Stimulated activated naive B cell treated with anti-CD40 and anti-IgM and Interleukin-4, amounts not matched to agents 10 μg/mL and 1 μg/mL and 100 μg/mL, for 72 hours (primary cell): ENCODE data around the gene ARHGAP9.
A peak's percentile ranks its signal among the peaks of the same experiment; 100 is the strongest.

ENCODE experiments used
- ATAC-seq, 2 donors: fragments of 150-1000 bp; cut with Tn5 transposase; replicated peaks; 2 replicates each; pipeline ENCODE4 v1.10.0; 2021; ENCODE audit warnings: moderate library complexity in 1 of 2
- DNase-seq: peaks from one replicate; pipeline ENCODE4 v3.0.0; 2021
- H3K27ac Mint-ChIP-seq: one replicate; pipeline ENCODE4 v1.8.0; 2022; ENCODE audit warnings: mild to moderate bottlenecking, mixed read lengths
- H3K27me3 Mint-ChIP-seq, 2 donors: one replicate each; pipeline ENCODE4 v1.8.0; 2022; ENCODE audit warnings: mixed read lengths in 2 of 2
- H3K36me3 Mint-ChIP-seq, 2 donors: one replicate each; pipeline ENCODE4 v1.8.0; 2022; ENCODE audit warnings: mixed read lengths in 2 of 2, mild to moderate bottlenecking in 1 of 2
- H3K4me1 Mint-ChIP-seq, 2 donors: one replicate each; pipeline ENCODE4 v1.8.0; 2022; ENCODE audit warnings: mixed read lengths in 2 of 2, mild to moderate bottlenecking in 1 of 2
- H3K4me3 Mint-ChIP-seq, 2 donors: one replicate each; pipeline ENCODE4 v1.8.0; 2022; ENCODE audit warnings: mild to moderate bottlenecking in 2 of 2, mixed read lengths in 2 of 2, moderate library complexity in 1 of 2
- H3K9me3 Mint-ChIP-seq, 2 donors: one replicate each; pipeline ENCODE4 v1.8.0; 2022; ENCODE audit warnings: mixed read lengths in 2 of 2, mild to moderate bottlenecking in 1 of 2

ARHGAP9 gene

GRCh38 chr12:57456737-57457490 is 22.8 kb downstream of the ARHGAP9 start:
- DNase-seq (no peak), ATAC-seq (no peak)
- no peaks in the 10 kb centered on the region for H3K9me3 Mint-ChIP-seq
- H3K4me3 Mint-ChIP-seq = peak overlapping the region in 1 of 2 donors; percentile 46
- H3K36me3 Mint-ChIP-seq = peaks cover 0 to 8% of the 10 kb centered on the region in 2 donors
- H3K27ac Mint-ChIP-seq = peak overlapping the region; percentile 74
- H3K4me1 Mint-ChIP-seq = peaks cover 54 to 83% of the 10 kb centered on the region in 2 donors
- H3K27me3 Mint-ChIP-seq = no peaks in the 10 kb centered on the region

- Mint-ChIP-seq H3K4me3 (peak overlapping the region; percentile 90), H3K36me3 (peaks cover 0 to 8% of the 10 kb centered on the region in 2 donors), H3K27me3 (no peaks in the 10 kb centered on the region), H3K4me1 (peaks cover 52 to 83% of the 10 kb centered on the region in 2 donors), H3K27ac (peak overlapping the region; percentile 81), H3K9me3 (no peaks in the 10 kb centered on the region)
- ATAC-seq = peak; percentile 35
- DNase-seq = peak; percentile 65
These were observed 23.4 kb downstream of the ARHGAP9 start for GRCh38 chr12:57456145-57456700.

- H3K36me3 Mint-ChIP-seq = peaks cover under 1 to 14% of the 10 kb centered on the region in 2 donors
- peaks cover 0 to under 1% of the 10 kb centered on the region in 2 donors for H3K9me3 Mint-ChIP-seq
- ATAC-seq (peak in 1 of 2 donors; percentile 3), DNase-seq (no peak)
- H3K4me1 Mint-ChIP-seq = peaks cover 54 to 83% of the 10 kb centered on the region in 2 donors
- H3K27me3 Mint-ChIP-seq = no peaks in the 10 kb centered on the region
- H3K4me3 Mint-ChIP-seq = peak overlapping the region; percentile 90
- H3K27ac Mint-ChIP-seq = peak overlapping the region; percentile 81
These were observed 24.1 kb downstream of the ARHGAP9 start for GRCh38 chr12:57455374-57456144.

DNA sequence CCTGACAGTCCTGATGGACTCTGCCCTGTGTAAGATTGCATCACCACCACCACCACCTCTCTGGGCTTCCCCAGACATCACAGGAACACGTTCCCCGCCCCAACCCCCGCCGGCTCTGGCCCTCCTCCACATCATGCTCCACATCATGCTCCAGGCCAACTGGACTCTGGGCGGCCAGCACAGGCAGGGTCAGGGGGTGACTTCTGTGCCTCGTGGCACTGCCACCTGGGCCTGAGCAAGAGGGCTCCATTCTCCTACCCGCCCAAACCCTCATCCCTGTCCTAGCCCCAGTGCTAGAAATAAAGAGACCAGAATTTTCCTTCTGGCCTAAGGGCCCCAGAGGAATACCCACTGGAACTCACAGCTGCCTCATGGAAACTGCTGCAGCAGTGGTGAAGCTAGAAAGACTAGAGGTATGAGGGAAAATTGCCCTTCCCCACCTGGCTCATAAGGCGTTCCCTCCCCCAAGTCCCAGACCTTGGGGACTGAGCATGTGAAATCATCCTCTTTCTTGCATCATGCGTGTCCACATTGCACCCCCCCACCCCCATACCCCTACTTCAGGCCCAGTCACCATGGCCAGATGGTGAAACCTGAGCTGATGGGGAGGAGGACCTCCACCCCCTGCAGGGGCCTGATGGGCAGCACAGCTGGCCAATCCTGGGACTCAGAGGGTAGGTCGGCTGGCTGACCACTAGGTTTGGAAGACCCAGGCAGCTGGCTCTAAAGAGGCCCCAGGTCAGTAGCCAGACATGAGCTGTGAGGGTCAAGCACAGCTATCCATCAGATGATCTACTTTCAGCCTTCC is 24.9 kb downstream of the ARHGAP9 start, which contains the start of gene INHBE:
Gene INHBE, plus strand, starts transcription at position 742 of the 808 bp plus-strand sequence. CDS start 230 bp downstream, outside the sequence.
- no peaks in the 10 kb centered on the region for H3K27me3 Mint-ChIP-seq
- DNase-seq (no peak), ATAC-seq (no peak)
- H3K27ac Mint-ChIP-seq = peak within 1 kb of the TSS; percentile 81
- H3K4me3 Mint-ChIP-seq = peak within 1 kb of the TSS; percentile 90
- H3K4me1 Mint-ChIP-seq = peaks cover 56 to 83% of the 10 kb centered on the region in 2 donors
- peaks cover 0 to 4% of the 10 kb centered on the region in 2 donors for H3K9me3 Mint-ChIP-seq
- H3K36me3 Mint-ChIP-seq = peaks cover 6 to 19% of the 10 kb centered on the region in 2 donors

GRCh38 chr12:57454213-57454565 is 25.5 kb downstream of the ARHGAP9 start:
- peaks cover 7 to 20% of the 10 kb centered on the region in 2 donors for H3K36me3 Mint-ChIP-seq
- no peaks in the 10 kb centered on the region for H3K27me3 Mint-ChIP-seq
- ATAC-seq (no peak), DNase-seq (no peak)
- H3K4me3 Mint-ChIP-seq = peak overlapping the region; percentile 90
- peaks cover 0 to 4% of the 10 kb centered on the region in 2 donors for H3K9me3 Mint-ChIP-seq
- peak overlapping the region; percentile 17 for H3K27ac Mint-ChIP-seq
- H3K4me1 Mint-ChIP-seq = peaks cover 51 to 77% of the 10 kb centered on the region in 2 donors

DNA sequence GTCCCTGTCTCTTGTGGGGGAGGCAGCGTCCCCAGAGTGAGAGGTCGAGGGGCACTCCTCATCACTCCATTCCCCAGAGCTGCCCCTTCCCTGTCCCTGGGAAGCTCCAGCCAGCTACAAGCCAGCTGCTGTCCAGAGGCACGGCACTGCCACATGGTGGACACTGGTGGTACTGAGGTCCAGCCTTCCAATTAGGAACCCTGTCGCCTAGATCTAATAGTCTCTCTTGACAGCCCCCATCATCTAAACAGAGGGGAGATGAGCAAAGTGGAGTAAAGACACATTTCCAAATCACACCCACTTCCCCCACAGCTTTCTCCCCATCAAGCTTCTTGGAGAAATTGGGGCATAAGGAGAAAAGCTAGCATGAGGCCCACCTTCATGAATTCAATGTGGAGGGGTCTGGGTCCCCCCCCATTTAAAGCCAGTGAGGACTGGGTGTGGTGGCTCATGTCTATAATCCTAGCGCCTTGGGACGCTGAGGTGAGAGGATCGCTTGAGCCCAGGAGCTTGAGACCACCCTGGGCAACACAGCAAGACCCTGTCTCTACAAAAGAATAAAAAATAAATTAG is 26.6 kb downstream of the ARHGAP9 start:
- ATAC-seq (peak; percentile 35 to 47), DNase-seq (peak; percentile 68)
- peaks cover 7 to 22% of the 10 kb centered on the region in 2 donors for H3K36me3 Mint-ChIP-seq
- H3K4me1 Mint-ChIP-seq = peaks cover 42 to 65% of the 10 kb centered on the region in 2 donors
- H3K4me3 Mint-ChIP-seq = peak overlapping the region; percentile 66 to 80
- H3K27me3 Mint-ChIP-seq = no peaks in the 10 kb centered on the region
- H3K27ac Mint-ChIP-seq = peak overlapping the region; percentile 92
- peaks cover 0 to 4% of the 10 kb centered on the region in 2 donors for H3K9me3 Mint-ChIP-seq

- peak; percentile 78 for DNase-seq
- H3K4me1 Mint-ChIP-seq = peaks cover 42 to 64% of the 10 kb centered on the region in 2 donors
- peak overlapping the region; percentile 92 for H3K27ac Mint-ChIP-seq
- no peaks in the 10 kb centered on the region for H3K27me3 Mint-ChIP-seq
- H3K9me3 Mint-ChIP-seq = peaks cover 0 to 4% of the 10 kb centered on the region in 2 donors
- peak overlapping the region; percentile 66 to 80 for H3K4me3 Mint-ChIP-seq
- peaks cover 7 to 22% of the 10 kb centered on the region in 2 donors for H3K36me3 Mint-ChIP-seq
- ATAC-seq = peak; percentile 81 to 88
These were observed 27.3 kb downstream of the ARHGAP9 start for GRCh38 chr12:57452181-57452936.

DNA sequence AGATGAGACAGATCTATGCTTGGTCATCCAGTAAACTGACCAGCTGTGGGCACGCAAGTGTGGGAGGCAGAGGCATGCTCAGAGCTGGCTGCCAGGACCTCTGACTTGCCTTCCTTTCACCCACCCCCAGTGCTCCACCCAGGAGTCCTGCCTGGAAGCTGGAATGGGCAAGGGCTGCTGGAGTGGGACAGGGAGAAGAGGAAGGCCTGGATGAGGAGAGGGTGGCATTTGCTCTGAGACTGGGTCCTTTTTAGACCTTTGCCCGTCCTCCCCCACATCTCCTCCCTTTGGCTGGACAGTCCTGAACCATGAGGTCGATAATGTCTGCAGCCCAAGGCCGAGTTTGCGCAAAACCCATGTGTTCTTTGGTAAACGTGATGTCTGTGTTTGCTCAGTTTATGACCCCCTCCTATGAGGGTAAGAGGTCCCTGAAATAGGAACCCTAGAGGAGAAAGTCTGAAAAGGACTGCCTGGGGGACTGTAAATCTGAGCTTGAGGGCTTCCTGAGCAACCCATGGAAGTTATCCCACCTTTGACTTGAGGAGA is 28.4 kb downstream of the ARHGAP9 start:
- Mint-ChIP-seq H3K27me3 (no peaks in the 10 kb centered on the region), H3K9me3 (peaks cover 4% of the 10 kb centered on the region in 2 donors), H3K4me3 (no peak overlapping the region), H3K27ac (peak overlapping the region; percentile 92), H3K36me3 (peaks cover 7 to 30% of the 10 kb centered on the region in 2 donors), H3K4me1 (peaks cover 45 to 64% of the 10 kb centered on the region in 2 donors)
- no peak for ATAC-seq
- no peak for DNase-seq

- ATAC-seq (no peak), DNase-seq (no peak)
- peaks cover 7 to 30% of the 10 kb centered on the region in 2 donors for H3K36me3 Mint-ChIP-seq
- H3K27ac Mint-ChIP-seq = peak overlapping the region; percentile 85
- H3K4me3 Mint-ChIP-seq = no peak overlapping the region
- H3K4me1 Mint-ChIP-seq = peaks cover 41 to 57% of the 10 kb centered on the region in 2 donors
- H3K27me3 Mint-ChIP-seq = no peaks in the 10 kb centered on the region
- peaks cover 4% of the 10 kb centered on the region in 2 donors for H3K9me3 Mint-ChIP-seq
These were observed 29.6 kb downstream of the ARHGAP9 start for GRCh38 chr12:57450057-57450456.

GRCh38 chr12:57449375-57449774 is 30.3 kb downstream of the ARHGAP9 start:
- DNase-seq (no peak), ATAC-seq (no peak)
- H3K4me3 Mint-ChIP-seq = no peak overlapping the region
- peaks cover 7 to 27% of the 10 kb centered on the region in 2 donors for H3K36me3 Mint-ChIP-seq
- H3K9me3 Mint-ChIP-seq = peaks cover 4% of the 10 kb centered on the region in 2 donors
- H3K4me1 Mint-ChIP-seq = peaks cover 41 to 54% of the 10 kb centered on the region in 2 donors
- no peak overlapping the region for H3K27ac Mint-ChIP-seq
- no peaks in the 10 kb centered on the region for H3K27me3 Mint-ChIP-seq

DNA sequence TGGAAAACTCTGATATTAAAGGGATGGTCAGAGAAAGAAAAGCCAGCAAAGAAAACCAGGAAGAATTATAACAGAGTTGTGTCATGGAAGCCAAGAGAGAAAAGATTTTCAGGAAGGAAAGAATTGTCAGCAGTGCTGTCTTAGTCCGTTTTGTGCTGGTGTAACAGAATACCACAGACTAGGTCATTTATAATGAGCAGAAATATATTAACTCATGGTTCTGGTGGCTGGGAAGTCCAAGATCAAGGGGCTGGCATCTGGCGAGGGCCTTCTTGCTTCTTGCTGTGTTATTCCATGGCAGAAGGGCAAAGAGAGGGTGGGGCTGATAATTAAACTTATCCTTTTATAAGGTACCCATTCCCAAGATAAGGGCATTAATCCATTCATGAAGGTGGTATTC is 31.0 kb downstream of the ARHGAP9 start:
- ATAC-seq = no peak
- Mint-ChIP-seq H3K27me3 (no peaks in the 10 kb centered on the region), H3K4me3 (no peak overlapping the region), H3K9me3 (peaks cover 4% of the 10 kb centered on the region in 2 donors), H3K36me3 (peaks cover 7 to 27% of the 10 kb centered on the region in 2 donors), H3K4me1 (peaks cover 41 to 50% of the 10 kb centered on the region in 2 donors), H3K27ac (no peak overlapping the region)
- no peak for DNase-seq

DNA sequence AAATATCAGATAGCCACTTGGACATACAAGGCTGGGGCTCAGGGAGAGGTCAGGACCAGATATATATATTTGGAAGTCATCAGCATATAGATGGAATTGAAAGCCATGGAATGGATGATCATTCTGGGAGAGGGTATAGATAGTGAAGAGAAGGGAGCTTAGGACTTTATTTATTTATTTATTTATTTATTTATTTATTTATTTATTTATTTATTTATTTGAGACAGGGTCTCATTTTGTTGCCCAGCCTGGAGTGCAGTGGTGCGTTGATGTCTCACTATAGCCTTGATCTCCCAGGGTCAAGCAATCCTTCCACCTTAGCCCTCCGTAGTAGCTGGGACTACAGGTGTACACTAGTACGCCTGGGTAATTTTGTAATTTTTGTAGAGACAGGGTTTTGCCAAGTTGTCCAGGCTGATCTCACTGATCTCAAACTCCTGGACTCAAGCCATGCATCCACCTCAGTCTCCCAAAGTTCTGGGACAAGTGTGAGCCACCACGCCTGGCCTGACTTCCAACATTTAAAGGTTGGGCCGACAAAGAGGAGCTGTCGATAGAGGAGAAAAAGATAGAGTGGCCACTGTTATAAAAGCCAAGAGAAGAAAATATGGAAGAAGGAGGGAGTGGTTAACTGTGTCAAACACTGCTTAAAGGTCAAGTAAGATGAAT is 33.2 kb downstream of the ARHGAP9 start:
- DNase-seq (no peak), ATAC-seq (no peak)
- Mint-ChIP-seq H3K27ac (no peak overlapping the region), H3K4me3 (no peak overlapping the region), H3K36me3 (peaks cover 7 to 27% of the 10 kb centered on the region in 2 donors), H3K4me1 (peaks cover 28 to 30% of the 10 kb centered on the region in 2 donors), H3K27me3 (peaks cover 0 to 6% of the 10 kb centered on the region in 2 donors), H3K9me3 (peaks cover 4 to 5% of the 10 kb centered on the region in 2 donors)
